K562 (cell line): ENCODE measurements around the gene ANAPC16. TPM values are rescaled to one million over a fixed set of nuclear protein-coding genes. Genes with fewer than 3 reads are reported as not detected.

ENCODE experiments used
- ATAC-seq: fragments of 200-7000 bp; cut with Tn5 transposase; 3 replicates; pipeline ENCODE4 v1.9.1; 2020; ENCODE audit warnings: moderate library complexity
- BruUV-seq: library from RNA; stranded (reverse); fragments of 400-500 nt; replicated peaks from 2 replicates; lab custom pipeline; 2021; lab: Mats Ljungman, UMichigan
- CTCF ChIA-PET: fragments of 300-600 bp; formaldehyde crosslinking; extraction: SDS; loops from one replicate; lab custom pipeline; 2021; ENCODE audit warnings: low intra/inter-chr PET ratio; lab: Yijun Ruan, JAX
- POLR2A ChIA-PET: fragments of 300-600, 350-650 bp; sonication (Branson Sonifier 250); formaldehyde crosslinking; extraction: SDS; loops from one replicate; lab custom pipeline; 2021; ENCODE audit warnings: antibody characterized with exemption, inconsistent platforms; lab: Yijun Ruan, JAX
- DNase-seq, 4 experiments: peaks; one replicate each; pipeline versions ENCODE4 v3.0.0 to v3.0.0-alpha.2; 2011 to 2018; ENCODE audit warnings: low spot score in 3 of 4, mixed read lengths in 3 of 4; ENCODE audit errors: extremely low read depth in 1 of 4
- FAIRE-seq: peaks from 2 replicates; lab custom pipeline; 2011; peaks lifted over from hg19 to GRCh38; lab: Jason Lieb, UNC
- H2AFZ ChIP-seq: 2 replicates; pipeline ENCODE4 v1.6.0; 2011; ENCODE audit warnings: low read depth, low read length, control low read depth, inconsistent platforms
- H3K27ac ChIP-seq: fragments of 200-600 bp; 3 replicates; pipeline ENCODE4 v1.8.0; 2011; ENCODE audit warnings: low read depth, mild to moderate bottlenecking, control low read depth, inconsistent platforms, low read length, moderate library complexity, mixed read lengths; ENCODE audit errors: extremely low read depth
- H3K27me3 ChIP-seq, 2 experiments: fragments of 300-600 bp in 1 of 2; 2 replicates in 1 of 2; 3 replicates in 1 of 2; pipeline versions ENCODE4 v1.6.0 to v1.8.0; 2011; ENCODE audit warnings: inconsistent platforms in 2 of 2, low read length in 2 of 2, mild to moderate bottlenecking in 1 of 2, mixed read lengths in 1 of 2, moderate library complexity in 1 of 2; ENCODE audit not compliant: control insufficient read depth in 2 of 2, insufficient read depth in 2 of 2
- H3K36me3 ChIP-seq: fragments of 300-600 bp; 3 replicates; pipeline ENCODE4 v1.8.0; 2011; ENCODE audit warnings: mild to moderate bottlenecking, low read length, inconsistent platforms; ENCODE audit not compliant: control insufficient read depth, insufficient read depth
- H3K4me1 ChIP-seq, 2 experiments: fragments of 200-600 bp in 1 of 2; replicated peaks in 1 of 2; 2 replicates in 1 of 2; 3 replicates in 1 of 2; pipeline versions ENCODE4 v1.5.1 to v1.8.0; 2011; ENCODE audit warnings: inconsistent platforms in 2 of 2, low read length in 2 of 2, mild to moderate bottlenecking in 1 of 2, mixed read lengths in 1 of 2, moderate library complexity in 1 of 2; ENCODE audit not compliant: control insufficient read depth in 2 of 2, insufficient read depth in 2 of 2
- H3K4me2 ChIP-seq: 2 replicates; pipeline ENCODE4 v1.6.1; 2011; ENCODE audit warnings: low read length, control low read depth, inconsistent platforms, mixed read lengths; ENCODE audit not compliant: insufficient read depth
- H3K4me3 ChIP-seq: fragments of 200-600 bp; sonication (generic), shearing (Covaris generic); 2 replicates; pipeline ENCODE4 v1.5.1; 2016; ENCODE audit warnings: control low read depth, inconsistent platforms
- H3K79me2 ChIP-seq: fragments of 200-600 bp; 3 replicates; pipeline ENCODE4 v1.8.0; 2011; ENCODE audit warnings: low read length, inconsistent platforms; ENCODE audit not compliant: control insufficient read depth, insufficient read depth
- H3K9ac ChIP-seq, 2 experiments: 2 replicates each; pipeline versions ENCODE4 v1.6.0 to v1.6.1; 2011; ENCODE audit warnings: low read depth in 2 of 2, low read length in 2 of 2, control low read depth in 1 of 2, inconsistent platforms in 1 of 2, mild to moderate bottlenecking in 1 of 2, mixed read lengths in 1 of 2; ENCODE audit not compliant: insufficient read depth in 1 of 2
- H3K9me1 ChIP-seq: one replicate; pipeline ENCODE4 v1.6.0; 2011; ENCODE audit warnings: inconsistent platforms, mild to moderate bottlenecking, low read length, moderate library complexity; ENCODE audit not compliant: control insufficient read depth, insufficient read depth
- H3K9me3 ChIP-seq: replicated peaks from 2 replicates; pipeline ENCODE4 v1.5.1; 2011; ENCODE audit warnings: low read depth, low read length, inconsistent platforms; ENCODE audit not compliant: control insufficient read depth, insufficient read depth
- H4K20me1 ChIP-seq: replicated peaks from 2 replicates; pipeline ENCODE4 v1.6.1; 2011; ENCODE audit warnings: low read length, inconsistent platforms, mixed read lengths; ENCODE audit not compliant: control insufficient read depth, insufficient read depth
- CBX3 ChIP-seq, 2 experiments: IDR thresholded peaks; 1 replicate in 1 of 2; 2 replicates in 1 of 2; pipeline ENCODE4 v1.6.1; 2012; ENCODE audit warnings: inconsistent platforms in 2 of 2, low read length in 2 of 2, borderline replicate concordance in 1 of 2, control low read depth in 1 of 2
- ELK3 ChIP-seq: fragments of 450-650 bp; formaldehyde crosslinking; IDR thresholded peaks from 2 replicates; pipeline ENCODE4 v1.4.0; 2020; ENCODE audit warnings: mild to moderate bottlenecking
- HDAC2 ChIP-seq: fragments of 450-650 bp; IDR thresholded peaks from 2 replicates; pipeline ENCODE4 v1.6.1; 2016; ENCODE audit warnings: mild to moderate bottlenecking
- MYBL2 ChIP-seq, 2 experiments: fragments of 450-650 bp in 1 of 2; sonication (generic) in 1 of 2; formaldehyde crosslinking in 1 of 2; IDR thresholded peaks; 2 replicates each; pipeline versions ENCODE4 v1.6.1 to v1.8.1; 2017 to 2022; ENCODE audit warnings: borderline replicate concordance in 1 of 2, inconsistent platforms in 1 of 2, low read depth in 1 of 2, mild to moderate bottlenecking in 1 of 2, missing genetic modification reagents in 1 of 2, moderate library complexity in 1 of 2
- NFRKB ChIP-seq: fragments of 450-650 bp; IDR thresholded peaks from 2 replicates; pipeline ENCODE4 v1.6.1; 2016; ENCODE audit warnings: low read depth
- PATZ1 ChIP-seq: fragments of 250-450 bp; sonication (Bioruptor Pico); IDR thresholded peaks from 2 replicates; pipeline ENCODE4 v1.5.0; 2020; ENCODE audit warnings: mild to moderate bottlenecking, borderline replicate concordance
- SOX6 ChIP-seq: fragments of 450-650 bp; IDR thresholded peaks from 2 replicates; pipeline ENCODE4 v1.6.1; 2014; ENCODE audit warnings: mild to moderate bottlenecking
- SRF ChIP-seq, 2 experiments: fragments of 250-450, 450-650 bp in 1 of 2; sonication (Bioruptor Pico) in 1 of 2; sonication (generic) in 1 of 2; formaldehyde crosslinking; IDR thresholded peaks; 2 replicates each; pipeline versions ENCODE4 v1.5.0 to v1.5.1; 2020 to 2022; ENCODE audit warnings: mild to moderate bottlenecking in 1 of 2, missing genetic modification reagents in 1 of 2
- ZKSCAN1 ChIP-seq: fragments of 150-350 bp; IDR thresholded peaks from 2 replicates; pipeline ENCODE4 v1.6.1; 2016; ENCODE audit warnings: low read depth, low read length
- ZNF263 ChIP-seq: sonication (generic); formaldehyde crosslinking; IDR thresholded peaks from 2 replicates; pipeline ENCODE4 v1.8.0; 2022; ENCODE audit warnings: mild to moderate bottlenecking, missing genetic modification reagents, borderline replicate concordance
- ZNF589 ChIP-seq: fragments of 200-800 bp; sonication (Bioruptor generic); IDR thresholded peaks from 2 replicates; pipeline ENCODE4 v1.6.1; 2016; ENCODE audit warnings: low read depth, missing genetic modification characterization, missing compliant biosample characterization
- WGBS: fragments of 100-300 bp; shearing (Covaris generic); methylation state at CpG from one replicate; pipeline ENCODE4 v1.1.6; 2016; ENCODE audit warnings: low coverage, mixed read lengths; ENCODE audit not compliant: insufficient coverage; ENCODE audit errors: missing lambda C conversion rate; 5-methylcytosine and 5-hydroxymethylcytosine counted together
- in situ Hi-C: fragments of 300-500 bp; cut with MboI; formaldehyde crosslinking; loops from 4 replicates; pipeline ENCODE4 v1.15.0; 2018; ENCODE audit warnings: inconsistent platforms, mixed read lengths
- intact Hi-C: fragments of 100-400 bp; cut with micrococcal nuclease; formaldehyde crosslinking; loops from 2 replicates; pipeline ENCODE4 v1.14.2; 2022
- polyA plus RNA-seq, 8 experiments: library from polyadenylated mRNA; depleted of rRNA in 4 of 8; stranded (reverse) in 5 of 8; unstranded in 3 of 8; fragments of >200 nt; fragmentation: Nextera tagmentation in 2 of 8; fragmentation: Illumina TruSeq in 1 of 8; extraction: Ambion mirVana in 2 of 8; extraction: Trizol in 1 of 8; gene quantifications; 2 replicates each; pipeline versions ENCODE4 v1.2.1 to v1.2.3, GENCODE V29; 2011 to 2014; ENCODE audit warnings: inconsistent platforms in 1 of 8, missing spikeins in 1 of 8
- total RNA-seq, 7 experiments: library from RNA; depleted of rRNA in 6 of 7; stranded (reverse); fragments of >200 nt in 6 of 7; fragmentation: Illumina TruSeq in 2 of 7; extraction: Trizol in 2 of 7; gene quantifications; 2 replicates each; pipeline versions ENCODE4 v1.2.1 to v1.2.3, GENCODE V29; 2011 to 2021; ENCODE audit warnings: low replicate concordance in 1 of 7
- TF ChIP-seq, protein P1 (sequence below): fragments of 450-650 bp; formaldehyde crosslinking; IDR thresholded peaks from 2 replicates; pipeline ENCODE4 v1.4.0; 2020; ENCODE audit warnings: mild to moderate bottlenecking, moderate library complexity
- TF ChIP-seq, protein P2 (sequence below): sonication (generic); formaldehyde crosslinking; IDR thresholded peaks from 2 replicates; pipeline ENCODE4 v1.8.0; 2022; ENCODE audit warnings: mild to moderate bottlenecking, missing genetic modification reagents

ANAPC16 gene
- total and polyA plus RNA-seq, 9 of the 15 experiments (the other 6 are each of a cell fraction or from before 2014, with no cell fraction given): 42.6 to 208 (median 108) TPM

GRCh38 chr10:72253578-72253977 lies 37.8 kb downstream of the ANAPC16 start (continued):
- TF ChIP-seq NFRKB (no peak), SOX6 (no peak), PATZ1 (CRISPR knock-in tag) (no peak), ZKSCAN1 (no peak), ELK3 (no peak)

DNA sequence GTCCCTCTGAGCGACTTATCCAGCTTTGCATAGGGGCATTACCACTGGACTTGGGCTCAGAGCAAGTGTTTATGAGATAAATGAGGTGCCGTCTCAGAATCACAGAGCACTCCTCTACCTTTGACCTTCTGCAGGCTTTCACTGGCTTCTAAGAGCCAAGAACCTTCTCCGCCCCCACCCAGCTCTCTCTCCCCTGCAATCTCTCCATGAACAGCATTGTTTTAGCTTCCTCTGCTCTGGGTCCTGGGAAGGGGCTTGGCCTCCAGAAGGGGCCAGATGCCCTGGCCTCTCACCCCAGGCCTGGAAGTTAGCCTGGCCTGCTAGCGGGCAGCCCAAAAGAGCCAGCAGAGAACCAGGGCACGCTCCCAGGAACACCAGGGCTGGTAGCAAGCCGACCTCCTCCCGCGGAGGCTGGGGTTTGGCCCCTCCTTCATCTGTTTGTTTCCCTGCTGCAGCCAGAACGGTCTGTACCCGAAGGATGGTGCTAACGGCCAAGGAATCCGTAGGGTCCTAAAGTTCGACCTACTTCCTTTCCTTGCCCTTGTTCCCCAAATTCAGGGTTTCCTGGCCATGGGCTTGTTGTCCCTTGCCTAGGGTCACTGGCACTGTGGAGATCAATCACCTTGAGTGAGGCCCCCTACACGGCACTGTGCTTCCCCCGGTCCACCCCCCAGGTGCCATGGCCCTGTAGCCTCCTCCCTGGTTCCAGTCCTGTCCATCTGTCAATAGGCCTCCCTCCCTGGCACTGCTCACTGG lies 39.2 kb downstream of the ANAPC16 start:
- H4K20me1 ChIP-seq: no peaks in the 10 kb centered on the region
- H3K4me1 ChIP-seq: peaks cover 25 to 46% of the 10 kb centered on the region in 2 experiments
- WGBS: 9% methylated on average over 15 of the region's 15 CpGs
- ATAC-seq: peak; percentile 92
- peak; percentile 69 to 82 (median 77) for DNase-seq
- peak overlapping the region; percentile 15 for H3K4me3 ChIP-seq
- H3K4me2 ChIP-seq: peak overlapping the region; percentile 69
- ChIA-PET CTCF (interaction anchor here (0.6 to 1.6 kb wide), 2 partner anchors 17 to 82 kb away, joined by 3 to 7 read pairs; no protein-coding TSS in a partner anchor), POLR2A (interaction anchor here (0.8 to 15.0 kb wide), 8 partner anchors 15 to 66 kb away, joined by 3 to 277 read pairs (median 6); partner anchors contain the start of genes ASCC1 and DDIT4)
- H2AFZ ChIP-seq: peak overlapping the region; percentile 95
- no peaks in the 10 kb centered on the region for H3K36me3 ChIP-seq
- H3K9me3 ChIP-seq: no peaks in the 10 kb centered on the region
- no peaks in the 10 kb centered on the region for H3K9me1 ChIP-seq
- BruUV-seq: TSS peak; percentile 80
- in situ Hi-C loops (no loop called here), intact Hi-C loops (no loop called here)
- no peaks in the 10 kb centered on the region for H3K27me3 ChIP-seq
- peak overlapping the region; percentile 64 for H3K27ac ChIP-seq
- H3K79me2 ChIP-seq: no peaks in the 10 kb centered on the region
- peak overlapping the region; percentile 50 to 87 for H3K9ac ChIP-seq
- peak; percentile 59 for FAIRE-seq
- TF ChIP-seq ZKSCAN1: no peak
- TF ChIP-seq CBX3 (IDR thresholded peaks at IDR 0.05; ENCODE audit: borderline replicate concordance in 1 of 2, low read length in 2 of 2): peak in 1 of 2 experiments; percentile 29; a peak in 1 of 3 replicates
- TF ChIP-seq, protein P1, sequence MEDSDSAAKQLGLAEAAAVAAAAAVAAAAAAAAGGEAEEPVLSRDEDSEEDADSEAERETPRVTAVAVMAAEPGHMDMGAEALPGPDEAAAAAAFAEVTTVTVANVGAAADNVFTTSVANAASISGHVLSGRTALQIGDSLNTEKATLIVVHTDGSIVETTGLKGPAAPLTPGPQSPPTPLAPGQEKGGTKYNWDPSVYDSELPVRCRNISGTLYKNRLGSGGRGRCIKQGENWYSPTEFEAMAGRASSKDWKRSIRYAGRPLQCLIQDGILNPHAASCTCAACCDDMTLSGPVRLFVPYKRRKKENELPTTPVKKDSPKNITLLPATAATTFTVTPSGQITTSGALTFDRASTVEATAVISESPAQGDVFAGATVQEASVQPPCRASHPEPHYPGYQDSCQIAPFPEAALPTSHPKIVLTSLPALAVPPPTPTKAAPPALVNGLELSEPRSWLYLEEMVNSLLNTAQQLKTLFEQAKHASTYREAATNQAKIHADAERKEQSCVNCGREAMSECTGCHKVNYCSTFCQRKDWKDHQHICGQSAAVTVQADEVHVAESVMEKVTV (CRISPR knock-in tag): 0 out of 2 replicates have a peak, but pooled peaks have one; percentile 18
- TF ChIP-seq HDAC2: peak; percentile 87
- peak; percentile 43; the same call in 1 of the 2 replicates for TF ChIP-seq ZNF263
- 0 out of 4 replicates have a peak, but pooled peaks of 1 of the 2 experiments have one; percentile 44 for TF ChIP-seq SRF (CRISPR knock-in tag; IDR thresholded peaks at IDR 0.05)
- no peak for TF ChIP-seq ZNF589 (CRISPR knock-in tag)
- TF ChIP-seq, protein P2, sequence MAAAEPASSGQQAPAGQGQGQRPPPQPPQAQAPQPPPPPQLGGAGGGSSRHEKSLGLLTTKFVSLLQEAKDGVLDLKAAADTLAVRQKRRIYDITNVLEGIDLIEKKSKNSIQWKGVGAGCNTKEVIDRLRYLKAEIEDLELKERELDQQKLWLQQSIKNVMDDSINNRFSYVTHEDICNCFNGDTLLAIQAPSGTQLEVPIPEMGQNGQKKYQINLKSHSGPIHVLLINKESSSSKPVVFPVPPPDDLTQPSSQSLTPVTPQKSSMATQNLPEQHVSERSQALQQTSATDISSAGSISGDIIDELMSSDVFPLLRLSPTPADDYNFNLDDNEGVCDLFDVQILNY (CRISPR knock-in tag): no peak
- peak; percentile 77 for TF ChIP-seq MYBL2 (IDR thresholded peaks at IDR 0.05; ENCODE audit: low read depth)
- TF ChIP-seq MYBL2 (CRISPR knock-in tag; IDR thresholded peaks at IDR 0.05; ENCODE audit: borderline replicate concordance): no peak
